ENCODE results near the gene HOGA1.
A peak's percentile ranks its signal among the peaks of the same experiment; 100 is the strongest.
"Not testable (repeated sequence)": the region's sequence is repeated elsewhere in the genome, so short reads cannot be mapped to it uniquely, and the experiment has no call there.

The HOGA1 gene

DNA sequence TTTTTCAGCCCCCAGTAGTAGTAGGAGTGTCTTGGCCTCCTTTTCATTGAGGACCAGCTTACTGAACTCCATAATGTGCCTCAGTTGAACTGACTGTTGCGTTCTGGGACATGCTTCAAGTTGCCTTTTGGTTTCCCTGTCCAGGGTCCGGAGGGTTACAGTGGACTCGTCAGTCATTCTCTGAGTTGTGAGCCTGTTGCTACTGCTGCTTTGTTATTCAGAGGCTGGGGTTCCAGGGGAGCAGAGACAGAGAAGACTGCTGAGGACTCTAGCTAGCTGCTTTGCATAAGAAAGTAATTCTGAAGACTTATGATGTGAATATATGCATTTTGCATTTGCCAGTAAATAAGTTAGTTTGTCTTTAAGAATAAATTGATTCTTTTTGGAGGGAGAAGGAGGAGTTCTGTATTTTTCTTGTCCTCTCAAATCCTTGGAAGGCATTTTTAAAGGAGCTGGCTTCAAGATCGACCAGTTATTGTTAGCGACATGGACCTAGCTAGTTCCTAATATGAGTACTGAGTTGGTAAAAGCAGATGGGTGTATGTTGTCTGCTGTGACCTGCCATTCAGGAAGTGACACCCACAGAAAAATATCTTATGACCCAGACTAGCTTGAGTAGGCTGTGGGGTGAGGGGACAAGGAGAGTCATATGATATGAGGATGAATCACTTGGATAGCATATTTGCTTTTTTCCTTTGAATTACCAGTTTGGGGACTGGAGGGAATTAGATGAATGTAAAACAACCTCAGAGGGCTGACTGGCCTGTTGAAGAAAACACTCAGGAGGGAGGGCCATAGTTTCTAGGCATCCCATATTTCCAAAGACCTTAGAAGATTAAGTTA is 64.6 kb downstream of the HOGA1 start:
- TF ChIP-seq CTCF (IDR thresholded peaks at IDR 0.05): no peak
- Histone ChIP-seq H3K27ac (peak overlapping the region; percentile 37 to 56), H3K4me3 (no peak overlapping the region)
- no peak for DNase-seq (ENCODE audit: low spot score)

DNA sequence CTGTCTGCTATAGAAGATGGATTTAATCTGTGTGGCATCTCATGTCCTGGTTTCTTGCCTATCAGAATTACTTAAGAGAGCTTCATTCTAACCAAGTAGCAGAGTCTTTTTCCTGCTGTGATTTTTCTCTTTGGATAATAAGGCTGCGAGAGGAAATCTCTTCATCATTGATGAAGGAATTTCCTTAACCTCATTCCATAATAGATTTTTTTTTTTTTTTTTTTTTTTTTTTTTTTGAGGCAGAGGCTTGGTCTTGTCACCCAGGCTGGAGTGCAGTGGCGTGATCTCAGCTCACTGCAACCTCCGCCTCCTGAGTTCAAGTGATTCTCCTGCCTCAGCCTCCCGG is 65.2 kb downstream of the HOGA1 start:
- H3K27ac ChIP-seq: peak overlapping the region in 1 of 2 donors; percentile 62
- DNase-seq (ENCODE audit: low spot score); H3K4me3 ChIP-seq: not testable (repeated sequence)

GRCh38 chr10:97650726-97651125 is 66.5 kb downstream of the HOGA1 start:
- no peak for DNase-seq (ENCODE audit: low spot score)
- Histone ChIP-seq H3K4me3 (no peak overlapping the region), H3K27ac (peak overlapping the region in 1 of 2 donors; percentile 60)
- no peak for TF ChIP-seq CTCF (IDR thresholded peaks at IDR 0.05)

DNA sequence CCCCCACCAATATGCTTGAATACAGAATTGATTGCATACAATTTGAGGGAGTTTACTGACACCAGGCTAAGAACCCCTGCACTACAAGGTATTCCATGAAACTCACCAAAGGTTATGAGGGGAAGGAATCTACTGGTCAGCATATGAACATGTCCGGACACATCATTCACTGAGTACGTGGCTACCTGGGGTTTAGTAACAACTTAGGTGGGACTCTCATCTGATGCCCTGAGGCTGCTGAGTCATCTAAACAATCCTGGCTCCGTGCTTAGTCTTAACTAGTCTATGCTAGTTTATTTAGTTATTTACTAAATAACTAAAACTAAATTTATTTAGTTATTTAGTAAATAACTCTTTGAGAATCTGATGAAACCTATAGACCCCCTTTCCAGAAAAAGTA is 67.6 kb downstream of the HOGA1 start:
- no peak for TF ChIP-seq CTCF (IDR thresholded peaks at IDR 0.05)
- no peak for DNase-seq (ENCODE audit: low spot score)
- H3K4me3 ChIP-seq: no peak overlapping the region
- H3K27ac ChIP-seq: no peak overlapping the region

DNA sequence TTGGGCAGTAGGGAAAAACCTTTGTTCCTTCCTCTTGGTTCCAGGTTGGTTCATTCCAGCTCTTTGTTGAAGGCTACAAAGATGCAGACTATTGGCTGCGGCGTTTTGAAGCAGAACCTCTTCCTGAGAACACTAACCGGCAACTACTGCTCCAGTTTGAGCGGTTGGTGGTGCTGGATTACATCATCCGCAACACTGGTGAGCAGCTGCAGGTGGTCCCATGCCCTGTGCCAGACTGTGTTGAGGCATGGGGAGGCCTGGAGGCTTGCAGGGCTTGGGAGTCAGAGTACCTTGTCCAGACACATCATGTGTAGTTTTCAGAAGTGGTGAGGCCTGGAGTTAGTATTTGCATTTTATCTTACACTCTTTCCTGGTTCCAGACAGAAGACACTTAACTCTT is 72.6 kb downstream of the HOGA1 start:
- no peak for TF ChIP-seq CTCF (IDR thresholded peaks at IDR 0.05)
- H3K27ac ChIP-seq: no peak overlapping the region
- H3K4me3 ChIP-seq: no peak overlapping the region
- DNase-seq (ENCODE audit: low spot score): no peak

- TF ChIP-seq CTCF (IDR thresholded peaks at IDR 0.05): no peak
- Histone ChIP-seq H3K27ac (no peak overlapping the region), H3K4me3 (no peak overlapping the region)
- no peak for DNase-seq (ENCODE audit: low spot score)
Observed at GRCh38 chr10:97659589-97659988, 75.4 kb downstream of the HOGA1 start.
